HepG2 (cell line): Measurements from ENCODE around the gene PPP2R5E. TPM values are rescaled to one million over a fixed set of nuclear protein-coding genes. Genes with fewer than 3 reads are reported as not detected.
A peak's percentile ranks its signal among the peaks of the same experiment; 100 is the strongest.

Experiments
- ATF7-NPFF ChIP-seq: sonication (generic); formaldehyde crosslinking; IDR thresholded peaks from 2 replicates; pipeline ENCODE4 v1.8.1; 2023; ENCODE audit warnings: mild to moderate bottlenecking, low read depth, missing genetic modification reagents, moderate library complexity
- DPF2 ChIP-seq: sonication (generic); formaldehyde crosslinking; IDR thresholded peaks from 2 replicates; pipeline ENCODE4 v1.4.0; 2020; ENCODE audit warnings: mild to moderate bottlenecking, low read depth, missing genetic modification reagents, borderline replicate concordance
- FOSL1 ChIP-seq: sonication (generic); formaldehyde crosslinking; IDR thresholded peaks from 2 replicates; pipeline ENCODE4 v1.9.0; 2021; ENCODE audit warnings: missing genetic modification reagents, borderline replicate concordance
- GATAD2A ChIP-seq: IDR thresholded peaks from 2 replicates; pipeline ENCODE4 v1.6.1; 2016
- HOXA9 ChIP-seq: sonication (generic); formaldehyde crosslinking; IDR thresholded peaks from 2 replicates; pipeline ENCODE4 v1.8.1; 2022; ENCODE audit warnings: missing genetic modification reagents, mild to moderate bottlenecking, moderate library complexity, borderline replicate concordance
- MAF1 ChIP-seq: sonication (generic); formaldehyde crosslinking; IDR thresholded peaks from 2 replicates; pipeline ENCODE4 v1.5.0; 2020; ENCODE audit warnings: missing genetic modification reagents, borderline replicate concordance
- RBM39 ChIP-seq: fragments of 200-400 bp; formaldehyde crosslinking; IDR thresholded peaks from one replicate; pipeline ENCODE4 v1.6.1; 2018; ENCODE audit warnings: antibody characterized with exemption, mild to moderate bottlenecking, low read depth, low read length; ENCODE audit not compliant: poor library complexity, severe bottlenecking
- RFXANK ChIP-seq: IDR thresholded peaks from 2 replicates; pipeline ENCODE4 v1.6.1; 2016
- RXRB ChIP-seq: IDR thresholded peaks from 2 replicates; pipeline ENCODE4 v1.6.1; 2016; ENCODE audit warnings: borderline replicate concordance, missing genetic modification reagents, missing compliant biosample characterization
- SIN3A ChIP-seq: IDR thresholded peaks from 2 replicates; pipeline ENCODE4 v1.6.1; 2011; ENCODE audit warnings: low read depth, mild to moderate bottlenecking, control low read depth, low read length, borderline replicate concordance
- THAP11 ChIP-seq: IDR thresholded peaks from 2 replicates; pipeline ENCODE4 v1.6.1; 2016; ENCODE audit warnings: missing biosample characterization, missing genetic modification reagents
- TMF1 ChIP-seq: sonication (generic); formaldehyde crosslinking; IDR thresholded peaks from 2 replicates; pipeline ENCODE4 v1.8.1; 2022; ENCODE audit warnings: low read depth, missing genetic modification reagents
- TRIM24 ChIP-seq: sonication (generic); formaldehyde crosslinking; IDR thresholded peaks from 2 replicates; pipeline ENCODE4 v1.8.0; 2022; ENCODE audit warnings: mild to moderate bottlenecking, missing genetic modification reagents
- ZNF430 ChIP-seq: sonication (generic); formaldehyde crosslinking; IDR thresholded peaks from 2 replicates; pipeline ENCODE4 v1.9.0; 2021; ENCODE audit warnings: mild to moderate bottlenecking, missing genetic modification reagents
- ZNF569 ChIP-seq: sonication (generic); formaldehyde crosslinking; IDR thresholded peaks from 2 replicates; pipeline ENCODE4 v1.5.0; 2020; ENCODE audit warnings: mild to moderate bottlenecking, missing genetic modification reagents, moderate library complexity, borderline replicate concordance
- ZNF747 ChIP-seq: sonication (generic); formaldehyde crosslinking; IDR thresholded peaks from 2 replicates; pipeline ENCODE4 v1.8.1; 2023; ENCODE audit warnings: missing genetic modification reagents, mild to moderate bottlenecking, borderline replicate concordance
- ZSCAN29 ChIP-seq: sonication (generic); formaldehyde crosslinking; conservative IDR thresholded peaks from 2 replicates; pipeline ENCODE4 v1.4.0; 2020; ENCODE audit warnings: mild to moderate bottlenecking, missing genetic modification reagents
- ZSCAN9 ChIP-seq: IDR thresholded peaks from 2 replicates; pipeline ENCODE4 v1.6.1; 2016; ENCODE audit warnings: borderline replicate concordance
- polyA plus RNA-seq, 8 experiments: library from polyadenylated mRNA; depleted of rRNA in 3 of 8; stranded (reverse) in 7 of 8; unstranded in 1 of 8; fragments of >200 nt; fragmentation: Illumina TruSeq in 4 of 8; extraction: Trizol in 4 of 8; gene quantifications; 2 replicates each; pipeline versions ENCODE4 v1.2.1 to v1.2.3, GENCODE V29; 2011 to 2016; ENCODE audit warnings: low read depth in 4 of 8, missing spikeins in 1 of 8, mixed read lengths in 1 of 8; ENCODE audit not compliant: insufficient read depth in 1 of 8
- total RNA-seq, 5 experiments: library from RNA; depleted of rRNA; stranded (reverse); fragments of >200 nt; fragmentation: Illumina TruSeq; extraction: Trizol; gene quantifications; 2 replicates each; pipeline ENCODE4 v1.2.3, GENCODE V29; 2016; ENCODE audit warnings: low read depth in 1 of 5
- TF ChIP-seq, protein P1 (sequence below): sonication (generic); formaldehyde crosslinking; IDR thresholded peaks from 2 replicates; pipeline ENCODE4 v1.5.1; 2020; ENCODE audit warnings: missing genetic modification reagents, mild to moderate bottlenecking, borderline replicate concordance
- TF ChIP-seq, protein P2 (sequence below): sonication (generic); formaldehyde crosslinking; IDR thresholded peaks from 2 replicates; pipeline ENCODE4 v1.5.1; 2020; ENCODE audit warnings: missing genetic modification reagents, mild to moderate bottlenecking, borderline replicate concordance
- TF ChIP-seq, protein P3 (sequence below): sonication (generic); formaldehyde crosslinking; conservative IDR thresholded peaks from 2 replicates; pipeline ENCODE4 v1.8.0; 2022; ENCODE audit warnings: mild to moderate bottlenecking, moderate library complexity, missing genetic modification reagents
- TF ChIP-seq, protein P4 (sequence below): sonication (generic); formaldehyde crosslinking; IDR thresholded peaks from 2 replicates; pipeline ENCODE4 v1.8.0; 2022; ENCODE audit warnings: mild to moderate bottlenecking, missing genetic modification reagents; ENCODE audit not compliant: insufficient replicate concordance

Gene PPP2R5E
- total and polyA plus RNA-seq, 2 of the 13 experiments (the other 11 are each of a cell fraction or from before 2014, with no cell fraction given) = 8.9 to 11.0 TPM

DNA sequence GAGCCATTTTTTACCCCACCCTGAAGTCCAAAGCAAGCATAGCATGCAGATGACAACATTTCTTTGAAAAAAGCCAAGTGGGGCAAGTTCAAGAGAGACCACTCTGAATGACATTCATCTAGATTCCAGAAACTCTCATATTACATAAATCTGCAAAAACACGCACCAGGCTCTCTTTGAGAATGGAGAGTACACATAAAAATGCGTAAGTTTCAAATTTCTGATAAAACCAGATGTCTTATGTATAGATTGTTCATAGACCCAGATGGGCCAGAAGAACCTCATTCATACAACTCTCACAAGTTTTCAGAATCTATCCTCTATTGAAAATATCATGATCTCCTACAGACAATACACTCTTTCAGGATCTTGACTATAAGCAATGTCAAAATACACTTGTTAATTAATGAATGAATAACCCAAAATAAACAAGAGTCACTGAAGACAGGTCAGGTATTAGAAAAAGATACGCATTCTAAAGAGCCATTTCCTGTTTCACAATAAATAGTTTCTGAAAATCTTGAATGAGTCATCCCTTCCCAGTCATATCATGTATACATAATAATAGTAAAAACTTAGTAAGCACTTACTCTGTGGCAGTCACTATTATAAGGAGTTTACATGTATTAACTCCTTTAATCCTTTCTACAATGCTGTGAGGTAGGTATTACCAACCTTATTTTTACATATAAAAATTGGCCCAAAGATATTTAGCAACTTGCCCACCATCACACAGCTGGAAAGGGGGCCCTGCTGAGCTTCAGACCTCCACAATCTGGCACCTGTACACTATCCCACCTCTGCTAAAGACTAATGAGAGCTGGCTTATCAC, 72.0 kb downstream of the PPP2R5E start (continued):
- TF ChIP-seq ZNF569 (CRISPR knock-in tag) (no peak), TRIM24 (no peak), ZNF430 (CRISPR knock-in tag) (no peak), ZNF747 (no peak), THAP11 (no peak; the same call in 1 of the 2 replicates), SIN3A (no peak), RXRB (peak; percentile 41; the same call in 1 of the 2 replicates), ZSCAN9 (CRISPR knock-in tag) (no peak; the same call in 1 of the 2 replicates), HOXA9 (CRISPR knock-in tag) (no peak), ATF7-NPFF (CRISPR knock-in tag) (no peak), RFXANK (CRISPR knock-in tag) (no peak), TMF1 (CRISPR knock-in tag) (no peak), ZSCAN29 (CRISPR knock-in tag) (no peak), MAF1 (no peak), RBM39 (no peak), DPF2 (no peak), GATAD2A (CRISPR knock-in tag) (peak; percentile 65), FOSL1 (peak; percentile 83; the same call in 1 of the 2 replicates)
- TF ChIP-seq, protein P1, sequence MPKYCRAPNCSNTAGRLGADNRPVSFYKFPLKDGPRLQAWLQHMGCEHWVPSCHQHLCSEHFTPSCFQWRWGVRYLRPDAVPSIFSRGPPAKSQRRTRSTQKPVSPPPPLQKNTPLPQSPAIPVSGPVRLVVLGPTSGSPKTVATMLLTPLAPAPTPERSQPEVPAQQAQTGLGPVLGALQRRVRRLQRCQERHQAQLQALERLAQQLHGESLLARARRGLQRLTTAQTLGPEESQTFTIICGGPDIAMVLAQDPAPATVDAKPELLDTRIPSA (CRISPR knock-in tag) = no peak
- TF ChIP-seq, protein P2, sequence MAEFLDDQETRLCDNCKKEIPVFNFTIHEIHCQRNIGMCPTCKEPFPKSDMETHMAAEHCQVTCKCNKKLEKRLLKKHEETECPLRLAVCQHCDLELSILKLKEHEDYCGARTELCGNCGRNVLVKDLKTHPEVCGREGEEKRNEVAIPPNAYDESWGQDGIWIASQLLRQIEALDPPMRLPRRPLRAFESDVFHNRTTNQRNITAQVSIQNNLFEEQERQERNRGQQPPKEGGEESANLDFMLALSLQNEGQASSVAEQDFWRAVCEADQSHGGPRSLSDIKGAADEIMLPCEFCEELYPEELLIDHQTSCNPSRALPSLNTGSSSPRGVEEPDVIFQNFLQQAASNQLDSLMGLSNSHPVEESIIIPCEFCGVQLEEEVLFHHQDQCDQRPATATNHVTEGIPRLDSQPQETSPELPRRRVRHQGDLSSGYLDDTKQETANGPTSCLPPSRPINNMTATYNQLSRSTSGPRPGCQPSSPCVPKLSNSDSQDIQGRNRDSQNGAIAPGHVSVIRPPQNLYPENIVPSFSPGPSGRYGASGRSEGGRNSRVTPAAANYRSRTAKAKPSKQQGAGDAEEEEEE (CRISPR knock-in tag) = no peak
- TF ChIP-seq, protein P3, sequence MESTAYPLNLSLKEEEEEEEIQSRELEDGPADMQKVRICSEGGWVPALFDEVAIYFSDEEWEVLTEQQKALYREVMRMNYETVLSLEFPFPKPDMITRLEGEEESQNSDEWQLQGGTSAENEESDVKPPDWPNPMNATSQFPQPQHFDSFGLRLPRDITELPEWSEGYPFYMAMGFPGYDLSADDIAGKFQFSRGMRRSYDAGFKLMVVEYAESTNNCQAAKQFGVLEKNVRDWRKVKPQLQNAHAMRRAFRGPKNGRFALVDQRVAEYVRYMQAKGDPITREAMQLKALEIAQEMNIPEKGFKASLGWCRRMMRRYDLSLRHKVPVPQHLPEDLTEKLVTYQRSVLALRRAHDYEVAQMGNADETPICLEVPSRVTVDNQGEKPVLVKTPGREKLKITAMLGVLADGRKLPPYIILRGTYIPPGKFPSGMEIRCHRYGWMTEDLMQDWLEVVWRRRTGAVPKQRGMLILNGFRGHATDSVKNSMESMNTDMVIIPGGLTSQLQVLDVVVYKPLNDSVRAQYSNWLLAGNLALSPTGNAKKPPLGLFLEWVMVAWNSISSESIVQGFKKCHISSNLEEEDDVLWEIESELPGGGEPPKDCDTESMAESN (CRISPR knock-in tag) = no peak
- TF ChIP-seq, protein P4, sequence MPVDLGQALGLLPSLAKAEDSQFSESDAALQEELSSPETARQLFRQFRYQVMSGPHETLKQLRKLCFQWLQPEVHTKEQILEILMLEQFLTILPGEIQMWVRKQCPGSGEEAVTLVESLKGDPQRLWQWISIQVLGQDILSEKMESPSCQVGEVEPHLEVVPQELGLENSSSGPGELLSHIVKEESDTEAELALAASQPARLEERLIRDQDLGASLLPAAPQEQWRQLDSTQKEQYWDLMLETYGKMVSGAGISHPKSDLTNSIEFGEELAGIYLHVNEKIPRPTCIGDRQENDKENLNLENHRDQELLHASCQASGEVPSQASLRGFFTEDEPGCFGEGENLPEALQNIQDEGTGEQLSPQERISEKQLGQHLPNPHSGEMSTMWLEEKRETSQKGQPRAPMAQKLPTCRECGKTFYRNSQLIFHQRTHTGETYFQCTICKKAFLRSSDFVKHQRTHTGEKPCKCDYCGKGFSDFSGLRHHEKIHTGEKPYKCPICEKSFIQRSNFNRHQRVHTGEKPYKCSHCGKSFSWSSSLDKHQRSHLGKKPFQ = no peak
